Ectodermal cell (in vitro differentiated cells): ENCODE measurements around the gene ARL8A.
A peak's percentile ranks its signal among the peaks of the same experiment; 100 is the strongest.
"Not testable (repeated sequence)": the region's sequence is repeated elsewhere in the genome, so short reads cannot be mapped to it uniquely, and the experiment has no call there.

Source experiments
- H3K27ac ChIP-seq: 2 replicates; pipeline ENCODE4 v1.7.0; 2013; ENCODE audit warnings: mild to moderate bottlenecking, low read depth, low read length; ENCODE audit not compliant: insufficient read depth, poor library complexity, severe bottlenecking
- H3K27me3 ChIP-seq: 2 replicates; pipeline ENCODE4 v1.7.0; 2013; ENCODE audit warnings: mild to moderate bottlenecking, low read length; ENCODE audit not compliant: insufficient read depth, control insufficient read depth, poor library complexity, severe bottlenecking
- H3K36me3 ChIP-seq: one replicate; pipeline ENCODE4 v1.7.0; 2013; ENCODE audit warnings: low read length; ENCODE audit not compliant: control insufficient read depth, insufficient read depth
- H3K4me1 ChIP-seq: one replicate; pipeline ENCODE4 v1.7.0; 2013; ENCODE audit warnings: low read length; ENCODE audit not compliant: control insufficient read depth, insufficient read depth
- H3K4me3 ChIP-seq: 2 replicates; pipeline ENCODE4 v1.7.0; 2013; ENCODE audit warnings: low read depth, low read length, control low read depth; ENCODE audit not compliant: insufficient read depth
- H3K9me3 ChIP-seq: 2 replicates; pipeline ENCODE4 v1.7.0; 2013; ENCODE audit warnings: mild to moderate bottlenecking, low read length, moderate library complexity; ENCODE audit not compliant: control insufficient read depth
- WGBS, 2 experiments: methylation state at CpG; one replicate each; pipeline ENCODE4 v1.1.7; 2013; ENCODE audit warnings: missing lambda C conversion rate in 2 of 2; 5-methylcytosine and 5-hydroxymethylcytosine counted together

Gene ARL8A

GRCh38 chr1:202148391-202148790 lies 3.9 kb upstream of the ARL8A start:
- peaks cover 9% of the 10 kb centered on the region for H3K27me3 ChIP-seq
- no peak overlapping the region for H3K27ac ChIP-seq
- WGBS, 2 experiments: 89 to 93% methylated on average over 4 of the region's 4 CpGs
- H3K4me3 ChIP-seq: no peak overlapping the region
- no peaks in the 10 kb centered on the region for H3K36me3 ChIP-seq
- H3K9me3 ChIP-seq: no peaks in the 10 kb centered on the region
- peaks cover 1% of the 10 kb centered on the region for H3K4me1 ChIP-seq

DNA sequence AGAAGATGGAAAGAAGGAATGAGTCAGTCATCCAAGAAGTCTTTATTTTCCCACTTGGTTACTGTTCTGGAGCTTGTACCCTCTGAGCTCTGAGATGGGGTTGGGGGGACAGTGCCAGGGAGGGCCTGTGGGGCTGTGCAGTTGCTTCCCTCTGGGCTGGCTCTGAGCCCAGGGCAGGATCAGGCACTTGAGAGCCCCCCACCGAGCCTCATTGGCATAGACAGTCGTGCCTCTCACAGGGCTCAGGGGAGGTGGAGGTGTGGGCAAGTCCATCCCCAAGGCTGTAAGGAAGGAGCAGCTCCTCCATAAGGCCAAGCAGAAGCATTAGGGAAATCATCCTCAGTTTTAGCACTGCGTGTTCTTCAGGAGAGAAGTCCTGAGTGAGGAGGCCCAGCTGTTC lies 2.5 kb upstream of the ARL8A start:
- 70 to 83% methylated on average over 3 of the region's 3 CpGs for WGBS, 2 experiments
- no peaks in the 10 kb centered on the region for H3K9me3 ChIP-seq
- H3K27ac ChIP-seq: no peak overlapping the region
- H3K27me3 ChIP-seq: peaks cover 9% of the 10 kb centered on the region
- no peaks in the 10 kb centered on the region for H3K36me3 ChIP-seq
- peaks cover 6% of the 10 kb centered on the region for H3K4me1 ChIP-seq
- no peak overlapping the region for H3K4me3 ChIP-seq

DNA sequence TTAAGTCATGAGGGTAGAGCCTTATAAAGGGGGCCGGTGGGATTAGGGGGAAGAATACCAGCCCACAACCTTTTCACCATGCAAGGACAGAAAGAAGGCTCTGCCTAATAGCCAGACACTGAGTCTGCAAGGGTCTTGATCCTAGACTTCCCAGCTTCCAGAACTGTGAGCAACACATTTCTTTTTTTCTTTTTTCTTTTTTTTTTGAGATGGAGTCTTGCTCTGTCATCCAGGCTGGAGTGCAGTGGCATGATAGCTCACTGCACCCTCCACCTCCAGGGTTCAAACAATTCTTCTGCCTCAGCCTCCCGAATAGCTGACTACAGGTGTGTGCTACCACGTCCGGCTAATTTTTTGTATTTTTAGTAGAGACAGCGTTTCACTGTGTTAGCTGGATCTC lies 1.7 kb upstream of the ARL8A start:
- no peaks in the 10 kb centered on the region for H3K9me3 ChIP-seq
- H3K4me1 ChIP-seq: peaks cover 6% of the 10 kb centered on the region
- no peak overlapping the region for H3K4me3 ChIP-seq
- no peaks in the 10 kb centered on the region for H3K36me3 ChIP-seq
- 94 to 95% methylated on average over 5 of the region's 5 CpGs for WGBS, 2 experiments
- no peak overlapping the region for H3K27ac ChIP-seq
- peaks cover 9% of the 10 kb centered on the region for H3K27me3 ChIP-seq

GRCh38 chr1:202145744-202146140 lies 1.2 kb upstream of the ARL8A start:
- 89 to 95% methylated on average over 8 of the region's 8 CpGs for WGBS, 2 experiments
- H3K9me3 ChIP-seq, H3K4me3 ChIP-seq, H3K36me3 ChIP-seq, H3K27me3 ChIP-seq, H3K27ac ChIP-seq, H3K4me1 ChIP-seq: not testable (repeated sequence)

DNA sequence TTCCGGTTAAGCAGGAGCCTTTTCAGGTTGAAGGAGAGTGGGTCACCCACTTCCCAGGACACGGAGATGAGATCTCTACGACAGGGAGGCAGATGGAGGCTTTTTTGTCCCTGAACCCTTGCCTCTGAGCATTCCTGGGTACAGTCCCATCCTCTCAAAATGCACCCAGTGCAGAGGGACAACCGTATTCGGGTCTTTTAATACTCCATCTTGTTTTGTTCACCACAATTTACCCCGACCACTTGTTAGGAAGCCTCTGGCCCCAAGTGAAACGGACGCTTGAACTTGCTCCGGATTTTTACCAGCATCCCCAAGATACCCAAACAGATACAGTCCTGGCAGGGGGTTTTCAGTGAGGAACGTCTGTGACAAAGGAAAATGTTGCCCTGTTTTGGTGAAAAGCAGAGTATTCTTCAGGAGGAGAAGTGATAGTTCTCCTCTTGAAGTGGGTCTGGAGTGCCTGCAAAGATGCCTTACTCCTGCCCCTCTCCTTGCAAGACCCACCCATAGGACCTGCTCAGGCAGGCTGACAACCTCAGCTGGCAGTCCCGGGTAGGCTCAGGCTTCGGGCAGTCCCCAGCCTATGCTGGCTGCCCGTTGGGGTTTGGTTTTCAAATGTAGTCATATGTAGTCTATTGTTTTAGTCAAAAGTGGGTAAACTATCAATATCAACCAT lies 669 bp upstream of the ARL8A start:
- H3K36me3 ChIP-seq: no peaks in the 10 kb centered on the region
- peaks cover 6% of the 10 kb centered on the region for H3K4me1 ChIP-seq
- no peak overlapping the region for H3K27ac ChIP-seq
- 23 to 25% methylated on average over 12 to 13 of the region's 13 CpGs for WGBS, 2 experiments
- peaks cover 9% of the 10 kb centered on the region for H3K27me3 ChIP-seq
- H3K9me3 ChIP-seq: no peaks in the 10 kb centered on the region
- peak overlapping the region; percentile 65 for H3K4me3 ChIP-seq

GRCh38 chr1:202143768-202144401 lies 652 bp downstream of the ARL8A start:
- Histone ChIP-seq H3K36me3 (no peaks in the 10 kb centered on the region), H3K4me3 (peak overlapping the region; percentile 65), H3K9me3 (no peaks in the 10 kb centered on the region), H3K27ac (no peak overlapping the region), H3K4me1 (peaks cover 6% of the 10 kb centered on the region), H3K27me3 (peaks cover 9% of the 10 kb centered on the region)
- WGBS, 2 experiments: 0% methylated on average over 58 of the region's 58 CpGs

- WGBS, 2 experiments: 50% methylated on average over 17 of the region's 17 CpGs
- Histone ChIP-seq H3K36me3 (no peaks in the 10 kb centered on the region), H3K4me1 (peaks cover 6% of the 10 kb centered on the region), H3K27me3 (peaks cover 9% of the 10 kb centered on the region), H3K27ac (no peak overlapping the region), H3K4me3 (peak overlapping the region; percentile 65), H3K9me3 (no peaks in the 10 kb centered on the region)
These were observed 1.3 kb downstream of the ARL8A start for GRCh38 chr1:202143011-202143767.

DNA sequence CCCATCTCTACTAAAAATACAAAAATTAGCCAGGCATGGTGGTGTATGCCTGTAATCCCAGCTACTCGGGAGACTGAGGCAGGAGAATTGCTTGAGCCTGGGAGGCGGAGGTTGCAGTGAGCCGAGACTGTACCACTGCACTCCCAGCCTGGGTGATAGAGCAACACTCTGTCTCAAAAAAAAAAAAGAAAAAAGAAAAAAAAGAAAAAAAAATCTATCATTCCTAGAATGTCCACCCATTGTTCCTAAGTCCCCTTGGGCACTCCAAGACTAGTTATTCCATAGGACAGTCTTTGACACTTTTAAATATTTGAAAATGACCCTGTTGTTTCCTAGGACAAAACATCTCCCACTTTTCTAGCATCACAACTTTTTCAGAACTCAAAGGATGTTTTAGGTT lies 3.1 kb downstream of the ARL8A start:
- WGBS, 2 experiments: 97 to 98% methylated on average over 3 of the region's 3 CpGs
- H3K27me3 ChIP-seq, H3K9me3 ChIP-seq, H3K4me3 ChIP-seq, H3K4me1 ChIP-seq, H3K27ac ChIP-seq, H3K36me3 ChIP-seq: not testable (repeated sequence)

- Histone ChIP-seq H3K9me3 (no peaks in the 10 kb centered on the region), H3K4me1 (peaks cover 6% of the 10 kb centered on the region), H3K36me3 (no peaks in the 10 kb centered on the region), H3K4me3 (no peak overlapping the region), H3K27me3 (peaks cover 9% of the 10 kb centered on the region), H3K27ac (no peak overlapping the region)
- WGBS, 2 experiments: 94 to 96% methylated on average over 4 of the region's 4 CpGs
These were observed 3.7 kb downstream of the ARL8A start for GRCh38 chr1:202140833-202141232.

DNA sequence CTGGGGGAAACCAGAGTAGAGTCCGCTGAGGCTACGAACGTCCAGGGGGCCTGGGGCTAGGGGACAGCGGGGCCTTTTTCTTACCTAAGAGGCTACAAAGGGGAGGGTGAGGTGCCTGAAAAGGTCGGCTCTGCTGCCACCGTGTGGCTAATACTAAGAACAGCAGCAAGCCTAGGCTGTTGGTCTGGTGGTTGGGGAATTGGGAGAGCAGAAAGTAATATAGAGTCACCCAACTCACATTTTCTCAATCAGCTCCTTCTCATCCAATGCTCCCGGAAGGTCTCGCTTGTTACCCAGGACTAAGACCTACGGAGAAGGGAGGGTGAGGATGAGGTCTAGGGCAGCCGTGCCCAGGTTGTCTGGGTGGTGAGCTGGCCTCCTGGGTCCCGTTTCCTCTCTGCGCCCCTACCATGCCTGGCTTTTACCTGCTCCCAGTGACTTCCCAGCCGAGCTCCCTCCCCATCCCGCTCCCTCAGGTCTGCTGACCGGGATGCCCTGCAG lies 9.3 kb downstream of the ARL8A start:
- 43 to 46% methylated on average over 15 of the region's 15 CpGs for WGBS, 2 experiments
- H3K27ac ChIP-seq: no peak overlapping the region
- H3K9me3 ChIP-seq: no peaks in the 10 kb centered on the region
- H3K36me3 ChIP-seq: peaks cover 10% of the 10 kb centered on the region
- H3K27me3 ChIP-seq: no peaks in the 10 kb centered on the region
- H3K4me3 ChIP-seq: no peak overlapping the region
- peaks cover 7% of the 10 kb centered on the region for H3K4me1 ChIP-seq
